K562 (cell line): ENCODE results near the gene TMC4. TPM values are rescaled to one million over a fixed set of nuclear protein-coding genes. Genes with fewer than 3 reads are reported as not detected.
A peak's percentile ranks its signal among the peaks of the same experiment; 100 is the strongest.

ENCODE experiments used
- ATAC-seq: fragments of 200-7000 bp; cut with Tn5 transposase; 3 replicates; pipeline ENCODE4 v1.9.1; 2020; ENCODE audit warnings: moderate library complexity
- BruUV-seq: library from RNA; stranded (reverse); fragments of 400-500 nt; replicated peaks from 2 replicates; lab custom pipeline; 2021; lab: Mats Ljungman, UMichigan
- CTCF ChIA-PET: fragments of 300-600 bp; formaldehyde crosslinking; extraction: SDS; loops from one replicate; lab custom pipeline; 2021; ENCODE audit warnings: low intra/inter-chr PET ratio; lab: Yijun Ruan, JAX
- POLR2A ChIA-PET: fragments of 300-600, 350-650 bp; sonication (Branson Sonifier 250); formaldehyde crosslinking; extraction: SDS; loops from one replicate; lab custom pipeline; 2021; ENCODE audit warnings: antibody characterized with exemption, inconsistent platforms; lab: Yijun Ruan, JAX
- DNase-seq, 4 experiments: peaks; one replicate each; pipeline versions ENCODE4 v3.0.0 to v3.0.0-alpha.2; 2011 to 2018; ENCODE audit warnings: low spot score in 3 of 4, mixed read lengths in 3 of 4; ENCODE audit errors: extremely low read depth in 1 of 4
- FAIRE-seq: peaks from 2 replicates; lab custom pipeline; 2011; peaks lifted over from hg19 to GRCh38; lab: Jason Lieb, UNC
- H2AFZ ChIP-seq: 2 replicates; pipeline ENCODE4 v1.6.0; 2011; ENCODE audit warnings: low read depth, low read length, control low read depth, inconsistent platforms
- H3K27ac ChIP-seq: fragments of 200-600 bp; 3 replicates; pipeline ENCODE4 v1.8.0; 2011; ENCODE audit warnings: low read depth, mild to moderate bottlenecking, control low read depth, inconsistent platforms, low read length, moderate library complexity, mixed read lengths; ENCODE audit errors: extremely low read depth
- H3K27me3 ChIP-seq, 2 experiments: fragments of 300-600 bp in 1 of 2; 2 replicates in 1 of 2; 3 replicates in 1 of 2; pipeline versions ENCODE4 v1.6.0 to v1.8.0; 2011; ENCODE audit warnings: inconsistent platforms in 2 of 2, low read length in 2 of 2, mild to moderate bottlenecking in 1 of 2, mixed read lengths in 1 of 2, moderate library complexity in 1 of 2; ENCODE audit not compliant: control insufficient read depth in 2 of 2, insufficient read depth in 2 of 2
- H3K36me3 ChIP-seq: fragments of 300-600 bp; 3 replicates; pipeline ENCODE4 v1.8.0; 2011; ENCODE audit warnings: mild to moderate bottlenecking, low read length, inconsistent platforms; ENCODE audit not compliant: control insufficient read depth, insufficient read depth
- H3K4me1 ChIP-seq, 2 experiments: fragments of 200-600 bp in 1 of 2; replicated peaks in 1 of 2; 2 replicates in 1 of 2; 3 replicates in 1 of 2; pipeline versions ENCODE4 v1.5.1 to v1.8.0; 2011; ENCODE audit warnings: inconsistent platforms in 2 of 2, low read length in 2 of 2, mild to moderate bottlenecking in 1 of 2, mixed read lengths in 1 of 2, moderate library complexity in 1 of 2; ENCODE audit not compliant: control insufficient read depth in 2 of 2, insufficient read depth in 2 of 2
- H3K4me2 ChIP-seq: 2 replicates; pipeline ENCODE4 v1.6.1; 2011; ENCODE audit warnings: low read length, control low read depth, inconsistent platforms, mixed read lengths; ENCODE audit not compliant: insufficient read depth
- H3K4me3 ChIP-seq: fragments of 200-600 bp; sonication (generic), shearing (Covaris generic); 2 replicates; pipeline ENCODE4 v1.5.1; 2016; ENCODE audit warnings: control low read depth, inconsistent platforms
- H3K79me2 ChIP-seq: fragments of 200-600 bp; 3 replicates; pipeline ENCODE4 v1.8.0; 2011; ENCODE audit warnings: low read length, inconsistent platforms; ENCODE audit not compliant: control insufficient read depth, insufficient read depth
- H3K9ac ChIP-seq, 2 experiments: 2 replicates each; pipeline versions ENCODE4 v1.6.0 to v1.6.1; 2011; ENCODE audit warnings: low read depth in 2 of 2, low read length in 2 of 2, control low read depth in 1 of 2, inconsistent platforms in 1 of 2, mild to moderate bottlenecking in 1 of 2, mixed read lengths in 1 of 2; ENCODE audit not compliant: insufficient read depth in 1 of 2
- H3K9me1 ChIP-seq: one replicate; pipeline ENCODE4 v1.6.0; 2011; ENCODE audit warnings: inconsistent platforms, mild to moderate bottlenecking, low read length, moderate library complexity; ENCODE audit not compliant: control insufficient read depth, insufficient read depth
- H3K9me3 ChIP-seq: replicated peaks from 2 replicates; pipeline ENCODE4 v1.5.1; 2011; ENCODE audit warnings: low read depth, low read length, inconsistent platforms; ENCODE audit not compliant: control insufficient read depth, insufficient read depth
- H4K20me1 ChIP-seq: replicated peaks from 2 replicates; pipeline ENCODE4 v1.6.1; 2011; ENCODE audit warnings: low read length, inconsistent platforms, mixed read lengths; ENCODE audit not compliant: control insufficient read depth, insufficient read depth
- CXXC5 ChIP-seq: fragments of 250-450 bp; sonication (Bioruptor Pico); IDR thresholded peaks from 2 replicates; pipeline ENCODE4 v1.8.0; 2022; ENCODE audit warnings: inconsistent platforms, mild to moderate bottlenecking, moderate library complexity
- DLX4 ChIP-seq: fragments of 250-450 bp; sonication (Bioruptor Pico); IDR thresholded peaks from 2 replicates; pipeline ENCODE4 v1.6.1; 2021; ENCODE audit warnings: mild to moderate bottlenecking
- E2F6 ChIP-seq, 2 experiments: IDR thresholded peaks; 2 replicates each; pipeline ENCODE4 v1.6.1; 2011; ENCODE audit warnings: borderline replicate concordance in 1 of 2, control low read depth in 1 of 2, low read depth in 1 of 2, low read length in 1 of 2, mild to moderate bottlenecking in 1 of 2, mixed read lengths in 1 of 2, moderate library complexity in 1 of 2; ENCODE audit not compliant: insufficient read depth in 1 of 2, insufficient read length in 1 of 2, poor library complexity in 1 of 2, severe bottlenecking in 1 of 2; ENCODE audit errors: extremely low read depth in 1 of 2
- FOXA1 ChIP-seq: fragments of 450-650 bp; IDR thresholded peaks from 2 replicates; pipeline ENCODE4 v1.6.1; 2016; ENCODE audit warnings: mild to moderate bottlenecking, borderline replicate concordance
- ILK ChIP-seq: fragments of 450-650 bp; IDR thresholded peaks from 2 replicates; pipeline ENCODE4 v1.6.1; 2016; ENCODE audit warnings: missing genetic modification characterization, low read depth, mild to moderate bottlenecking, missing compliant biosample characterization, moderate library complexity, borderline replicate concordance
- KAT7 ChIP-seq: sonication (generic); formaldehyde crosslinking; IDR thresholded peaks from 2 replicates; pipeline ENCODE4 v1.8.0; 2022; ENCODE audit warnings: missing genetic modification reagents, mild to moderate bottlenecking, borderline replicate concordance
- KDM5B ChIP-seq: fragments of 200-600 bp; sonication (generic); IDR thresholded peaks from 2 replicates; pipeline ENCODE4 v1.6.1; 2012; ENCODE audit warnings: low read depth, mild to moderate bottlenecking, moderate library complexity, low read length, control low read depth, inconsistent platforms; ENCODE audit not compliant: insufficient replicate concordance
- MYBL2 ChIP-seq, 2 experiments: fragments of 450-650 bp in 1 of 2; sonication (generic) in 1 of 2; formaldehyde crosslinking in 1 of 2; IDR thresholded peaks; 2 replicates each; pipeline versions ENCODE4 v1.6.1 to v1.8.1; 2017 to 2022; ENCODE audit warnings: borderline replicate concordance in 1 of 2, inconsistent platforms in 1 of 2, low read depth in 1 of 2, mild to moderate bottlenecking in 1 of 2, missing genetic modification reagents in 1 of 2, moderate library complexity in 1 of 2
- SLC30A9 ChIP-seq: fragments of 250-450 bp; sonication (Bioruptor Pico); IDR thresholded peaks from 2 replicates; pipeline ENCODE4 v1.8.0; 2022; ENCODE audit warnings: mild to moderate bottlenecking, moderate library complexity
- TAF9B ChIP-seq: fragments of 450-650 bp; IDR thresholded peaks from 2 replicates; pipeline ENCODE4 v1.6.1; 2018; ENCODE audit warnings: mild to moderate bottlenecking; ENCODE audit not compliant: partially characterized antibody
- WGBS: fragments of 100-300 bp; shearing (Covaris generic); methylation state at CpG from one replicate; pipeline ENCODE4 v1.1.6; 2016; ENCODE audit warnings: low coverage, mixed read lengths; ENCODE audit not compliant: insufficient coverage; ENCODE audit errors: missing lambda C conversion rate; 5-methylcytosine and 5-hydroxymethylcytosine counted together
- in situ Hi-C: fragments of 300-500 bp; cut with MboI; formaldehyde crosslinking; loops from 4 replicates; pipeline ENCODE4 v1.15.0; 2018; ENCODE audit warnings: inconsistent platforms, mixed read lengths
- intact Hi-C: fragments of 100-400 bp; cut with micrococcal nuclease; formaldehyde crosslinking; loops from 2 replicates; pipeline ENCODE4 v1.14.2; 2022
- polyA plus RNA-seq, 8 experiments: library from polyadenylated mRNA; depleted of rRNA in 4 of 8; stranded (reverse) in 5 of 8; unstranded in 3 of 8; fragments of >200 nt; fragmentation: Nextera tagmentation in 2 of 8; fragmentation: Illumina TruSeq in 1 of 8; extraction: Ambion mirVana in 2 of 8; extraction: Trizol in 1 of 8; gene quantifications; 2 replicates each; pipeline versions ENCODE4 v1.2.1 to v1.2.3, GENCODE V29; 2011 to 2014; ENCODE audit warnings: inconsistent platforms in 1 of 8, missing spikeins in 1 of 8
- total RNA-seq, 7 experiments: library from RNA; depleted of rRNA in 6 of 7; stranded (reverse); fragments of >200 nt in 6 of 7; fragmentation: Illumina TruSeq in 2 of 7; extraction: Trizol in 2 of 7; gene quantifications; 2 replicates each; pipeline versions ENCODE4 v1.2.1 to v1.2.3, GENCODE V29; 2011 to 2021; ENCODE audit warnings: low replicate concordance in 1 of 7
- TF ChIP-seq, protein P1 (sequence below), 2 experiments: fragments of 450-650 bp in 1 of 2; sonication (generic) in 1 of 2; formaldehyde crosslinking; conservative IDR thresholded peaks; 2 replicates each; pipeline versions ENCODE4 v1.4.0 to v1.8.1; 2020 to 2022; ENCODE audit warnings: mild to moderate bottlenecking in 1 of 2, missing genetic modification reagents in 1 of 2
- TF ChIP-seq, protein P2 (sequence below), 3 experiments: fragments of 200-800 bp in 1 of 3; sonication (Bioruptor generic) in 1 of 3; sonication (generic) in 1 of 3; formaldehyde crosslinking in 1 of 3; IDR thresholded peaks; 2 replicates each; pipeline versions ENCODE4 v1.6.1 to v1.8.0; 2016 to 2022; ENCODE audit warnings: mild to moderate bottlenecking in 2 of 3, missing compliant biosample characterization in 2 of 3, missing genetic modification characterization in 2 of 3, missing genetic modification reagents in 1 of 3
- TF ChIP-seq, protein P3 (sequence below): fragments of 250-450 bp; sonication (Bioruptor Pico); IDR thresholded peaks from 2 replicates; pipeline ENCODE4 v1.8.0; 2022; ENCODE audit warnings: inconsistent platforms

TMC4 gene
- total and polyA plus RNA-seq, 9 of the 15 experiments (the other 6 are each of a cell fraction or from before 2014, with no cell fraction given) = 0.12 to 0.79 (median 0.36) TPM; not detected in 2

DNA sequence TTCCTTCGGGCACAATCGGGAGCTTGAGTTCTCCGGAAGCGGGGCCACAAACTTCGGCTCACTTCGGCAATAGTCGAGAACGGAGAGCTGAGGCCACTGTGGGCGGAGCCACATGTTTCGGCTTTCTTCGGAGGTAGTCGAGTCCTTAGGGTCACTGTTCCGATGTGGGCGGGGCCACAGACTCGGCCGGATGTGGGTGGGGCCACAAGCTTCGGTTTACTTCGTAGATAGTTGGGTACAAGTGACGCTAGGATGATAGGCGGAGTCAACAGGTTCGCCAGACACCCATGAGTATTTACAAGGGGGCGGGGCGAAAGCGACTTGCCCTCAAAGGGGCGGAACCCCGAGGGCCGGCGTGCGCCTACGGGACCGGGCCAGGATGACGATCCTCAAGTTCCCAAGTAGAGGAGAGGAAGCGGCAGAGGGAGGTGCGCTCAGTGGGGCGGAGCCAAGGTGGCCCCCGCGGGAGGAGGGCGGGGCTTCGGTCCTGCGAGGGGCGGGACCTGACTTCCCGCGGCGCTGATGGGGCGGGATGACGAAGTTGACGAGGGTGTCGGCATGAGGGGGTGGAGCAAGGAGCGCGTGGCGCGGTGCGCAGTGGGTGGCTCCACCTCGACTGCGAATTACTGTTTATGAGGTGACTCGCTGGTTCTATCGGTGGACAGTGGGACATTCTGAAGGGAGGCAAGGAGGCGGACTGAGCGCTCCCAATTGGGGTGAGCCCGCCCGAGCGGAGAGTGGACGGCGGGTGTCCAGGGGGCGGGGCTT lies 17.0 kb upstream of the TMC4 start:
- Histone ChIP-seq H3K36me3 (peaks cover 54% of the 10 kb centered on the region), H3K79me2 (peaks cover 56% of the 10 kb centered on the region), H3K4me2 (peak overlapping the region; percentile 93), H3K4me3 (peak overlapping the region; percentile 96), H3K9ac (peak overlapping the region; percentile 98 to 99), H2AFZ (peak overlapping the region; percentile 98), H3K9me1 (peaks cover 5% of the 10 kb centered on the region), H3K9me3 (no peaks in the 10 kb centered on the region), H3K27ac (peak overlapping the region; percentile 100), H3K27me3 (no peaks in the 10 kb centered on the region), H4K20me1 (no peaks in the 10 kb centered on the region), H3K4me1 (peaks cover 27 to 50% of the 10 kb centered on the region in 2 experiments)
- intact Hi-C loops (loop anchor here (2.0 to 5.0 kb wide), 2 partner anchors 19 to 42 kb away; no protein-coding TSS in a partner anchor), in situ Hi-C loops (no loop called here)
- BruUV-seq = no TSS peak
- ChIA-PET CTCF (no interaction called here), POLR2A (interaction anchor here (0.6 to 7.0 kb wide), 18 partner anchors 8 to 76 kb away, joined by 4 to 206 read pairs (median 6); partner anchors contain the start of genes CNOT3, LENG1, RPS9 and TMC4)
- DNase-seq (peak; percentile 86 to 100 (median 91)), FAIRE-seq (peak; percentile 100), ATAC-seq (peak; percentile 75)
- under 1% methylated on average over 48 of the region's 65 CpGs for WGBS
- TF ChIP-seq, protein P1, sequence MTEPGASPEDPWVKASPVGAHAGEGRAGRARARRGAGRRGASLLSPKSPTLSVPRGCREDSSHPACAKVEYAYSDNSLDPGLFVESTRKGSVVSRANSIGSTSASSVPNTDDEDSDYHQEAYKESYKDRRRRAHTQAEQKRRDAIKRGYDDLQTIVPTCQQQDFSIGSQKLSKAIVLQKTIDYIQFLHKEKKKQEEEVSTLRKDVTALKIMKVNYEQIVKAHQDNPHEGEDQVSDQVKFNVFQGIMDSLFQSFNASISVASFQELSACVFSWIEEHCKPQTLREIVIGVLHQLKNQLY (CRISPR knock-in tag; conservative IDR thresholded peaks at IDR 0.05) = no peak
- TF ChIP-seq FOXA1 (no peak), SLC30A9 (CRISPR knock-in tag) (no peak), TAF9B (no peak), MYBL2 (IDR thresholded peaks at IDR 0.05; ENCODE audit: low read depth) (no peak), MYBL2 (CRISPR knock-in tag; IDR thresholded peaks at IDR 0.05; ENCODE audit: borderline replicate concordance) (no peak), CXXC5 (CRISPR knock-in tag) (peak; percentile 88), KDM5B (peak; percentile 28), DLX4 (CRISPR knock-in tag) (no peak), E2F6 (IDR thresholded peaks at IDR 0.05; ENCODE audit: borderline replicate concordance in 1 of 2, extremely low read depth in 1 of 2, insufficient read depth in 1 of 2, insufficient read length in 1 of 2, low read depth in 1 of 2, low read length in 1 of 2, poor library complexity in 1 of 2, severe bottlenecking in 1 of 2) (peak in 1 of 2 experiments; percentile 59), KAT7 (CRISPR knock-in tag) (no peak), ILK (tag) (no peak)
- TF ChIP-seq, protein P2, sequence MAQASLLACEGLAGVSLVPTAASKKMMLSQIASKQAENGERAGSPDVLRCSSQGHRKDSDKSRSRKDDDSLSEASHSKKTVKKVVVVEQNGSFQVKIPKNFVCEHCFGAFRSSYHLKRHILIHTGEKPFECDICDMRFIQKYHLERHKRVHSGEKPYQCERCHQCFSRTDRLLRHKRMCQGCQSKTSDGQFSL (CRISPR knock-in tag; IDR thresholded peaks at IDR 0.05) = no peak
- TF ChIP-seq, protein P2 (tag; IDR thresholded peaks at IDR 0.05) = no peak
- TF ChIP-seq, protein P3, sequence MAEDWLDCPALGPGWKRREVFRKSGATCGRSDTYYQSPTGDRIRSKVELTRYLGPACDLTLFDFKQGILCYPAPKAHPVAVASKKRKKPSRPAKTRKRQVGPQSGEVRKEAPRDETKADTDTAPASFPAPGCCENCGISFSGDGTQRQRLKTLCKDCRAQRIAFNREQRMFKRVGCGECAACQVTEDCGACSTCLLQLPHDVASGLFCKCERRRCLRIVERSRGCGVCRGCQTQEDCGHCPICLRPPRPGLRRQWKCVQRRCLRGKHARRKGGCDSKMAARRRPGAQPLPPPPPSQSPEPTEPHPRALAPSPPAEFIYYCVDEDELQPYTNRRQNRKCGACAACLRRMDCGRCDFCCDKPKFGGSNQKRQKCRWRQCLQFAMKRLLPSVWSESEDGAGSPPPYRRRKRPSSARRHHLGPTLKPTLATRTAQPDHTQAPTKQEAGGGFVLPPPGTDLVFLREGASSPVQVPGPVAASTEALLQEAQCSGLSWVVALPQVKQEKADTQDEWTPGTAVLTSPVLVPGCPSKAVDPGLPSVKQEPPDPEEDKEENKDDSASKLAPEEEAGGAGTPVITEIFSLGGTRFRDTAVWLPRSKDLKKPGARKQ (CRISPR knock-in tag) = no peak
